ENCODE measurements around the gene ALOX12.

ALOX12 gene

DNA sequence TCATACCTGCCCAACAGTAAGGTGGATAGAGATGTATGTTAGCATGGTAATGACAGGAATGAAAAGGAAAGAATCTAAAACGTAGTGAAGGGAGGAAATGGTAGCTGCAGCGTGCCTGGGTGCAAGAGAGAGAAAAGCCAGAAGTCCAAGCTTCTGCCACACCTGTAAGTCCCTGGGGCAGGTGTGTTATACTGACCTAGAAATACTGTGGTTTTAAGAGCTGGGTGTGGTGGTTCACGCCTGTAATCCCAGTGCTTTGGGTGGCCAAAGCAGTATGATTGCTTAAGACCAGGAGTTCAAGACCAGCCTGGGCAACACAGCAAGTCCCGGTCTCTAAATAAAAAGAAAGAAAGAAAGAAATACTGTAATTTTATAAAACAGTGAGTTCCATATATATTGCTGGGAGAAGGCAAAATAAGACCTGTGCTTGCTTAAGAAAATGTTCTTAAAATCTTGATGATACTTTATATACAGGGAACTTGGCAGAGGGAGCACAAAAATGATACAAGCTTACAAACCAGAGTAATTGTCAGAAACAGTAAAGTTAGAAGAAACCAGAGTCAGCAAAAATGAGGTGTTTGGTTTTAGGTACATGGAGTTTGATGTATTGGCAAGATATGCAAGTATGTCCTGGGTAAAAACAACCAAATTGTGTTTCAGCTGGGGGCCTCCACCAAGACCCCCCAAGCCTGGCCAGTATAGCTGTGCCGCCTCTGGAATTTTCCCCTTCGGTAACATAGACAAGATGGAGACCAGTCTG lies 6.6 kb downstream of the ALOX12 start:
- no peak for DNase-seq (ENCODE audit: low read depth)
- TF ChIP-seq, protein P1, sequence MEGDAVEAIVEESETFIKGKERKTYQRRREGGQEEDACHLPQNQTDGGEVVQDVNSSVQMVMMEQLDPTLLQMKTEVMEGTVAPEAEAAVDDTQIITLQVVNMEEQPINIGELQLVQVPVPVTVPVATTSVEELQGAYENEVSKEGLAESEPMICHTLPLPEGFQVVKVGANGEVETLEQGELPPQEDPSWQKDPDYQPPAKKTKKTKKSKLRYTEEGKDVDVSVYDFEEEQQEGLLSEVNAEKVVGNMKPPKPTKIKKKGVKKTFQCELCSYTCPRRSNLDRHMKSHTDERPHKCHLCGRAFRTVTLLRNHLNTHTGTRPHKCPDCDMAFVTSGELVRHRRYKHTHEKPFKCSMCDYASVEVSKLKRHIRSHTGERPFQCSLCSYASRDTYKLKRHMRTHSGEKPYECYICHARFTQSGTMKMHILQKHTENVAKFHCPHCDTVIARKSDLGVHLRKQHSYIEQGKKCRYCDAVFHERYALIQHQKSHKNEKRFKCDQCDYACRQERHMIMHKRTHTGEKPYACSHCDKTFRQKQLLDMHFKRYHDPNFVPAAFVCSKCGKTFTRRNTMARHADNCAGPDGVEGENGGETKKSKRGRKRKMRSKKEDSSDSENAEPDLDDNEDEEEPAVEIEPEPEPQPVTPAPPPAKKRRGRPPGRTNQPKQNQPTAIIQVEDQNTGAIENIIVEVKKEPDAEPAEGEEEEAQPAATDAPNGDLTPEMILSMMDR (conservative IDR thresholded peaks at IDR 0.05; ENCODE audit: low read length), result no peak

DNA sequence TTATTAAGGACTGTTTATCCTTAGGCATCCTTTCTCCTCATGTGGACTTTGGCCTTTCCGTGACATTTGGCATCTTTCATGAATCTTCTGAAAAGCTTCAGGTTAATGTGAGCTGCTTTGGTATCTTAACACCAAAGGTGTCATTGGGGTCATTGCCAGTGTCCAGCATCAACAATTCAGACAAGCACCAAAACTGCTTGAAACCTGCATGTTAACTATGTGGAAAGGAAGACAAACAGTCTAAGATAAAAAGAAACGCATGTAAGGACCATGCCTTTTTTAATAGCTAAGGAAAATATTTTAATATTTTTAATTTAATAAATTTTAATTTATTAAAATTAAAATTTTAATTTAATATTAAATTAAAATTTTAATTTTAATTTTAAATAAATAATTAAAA lies 7.9 kb downstream of the ALOX12 start:
- TF ChIP-seq, protein P1 (conservative IDR thresholded peaks at IDR 0.05; ENCODE audit: low read length), result no peak
- no peak overlapping the region for H3K4me3 ChIP-seq (ENCODE audit: low read length)
- DNase-seq (ENCODE audit: low read depth), result no peak

More for the DNA sequence above, 6.6 kb downstream of the ALOX12 start:
- H3K4me3 ChIP-seq (ENCODE audit: low read length), result no peak overlapping the region

DNA sequence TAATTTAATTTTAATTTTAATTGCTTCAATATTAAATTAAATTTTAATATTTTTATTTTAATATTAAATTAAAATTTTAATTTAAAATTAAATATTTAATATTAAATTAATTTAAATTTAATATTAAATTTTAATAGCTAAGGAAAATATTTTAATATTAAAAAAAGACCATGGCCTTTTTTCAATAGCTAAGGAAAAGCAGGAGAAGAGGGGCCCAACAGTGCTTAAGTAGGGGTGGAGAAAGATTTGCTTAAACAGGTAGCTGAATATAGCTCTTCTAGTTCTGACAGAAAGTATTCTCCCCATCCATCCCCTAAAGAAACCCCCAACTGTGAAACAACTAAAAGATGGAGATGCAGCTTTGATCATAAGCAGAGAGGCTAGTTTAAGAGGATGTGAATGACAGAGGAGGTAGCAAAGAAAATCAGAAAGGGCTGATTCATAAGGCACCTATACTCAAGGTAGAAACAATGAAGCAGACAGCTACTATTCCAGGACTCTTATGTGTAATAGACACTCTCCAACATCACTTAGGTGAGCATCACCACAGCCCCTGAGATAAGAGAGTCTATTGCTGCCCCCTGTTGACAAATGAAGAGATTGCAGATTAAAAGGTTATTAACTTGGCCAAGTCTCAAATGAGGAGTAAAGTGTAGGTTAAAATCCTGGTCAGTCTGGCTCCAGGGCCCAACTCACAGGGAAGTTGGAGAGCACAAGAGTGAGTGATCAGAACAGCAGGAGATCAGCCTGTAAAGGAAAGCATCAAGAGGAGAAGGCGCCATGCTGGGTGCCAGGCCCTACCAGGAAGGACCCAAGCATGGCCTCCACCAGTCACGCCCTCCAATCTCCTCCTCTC lies 8.8 kb downstream of the ALOX12 start:
- TF ChIP-seq, protein P1 (conservative IDR thresholded peaks at IDR 0.05; ENCODE audit: low read length), result peak; percentile 74
- DNase-seq (ENCODE audit: low read depth), result peak; percentile 52

DNA sequence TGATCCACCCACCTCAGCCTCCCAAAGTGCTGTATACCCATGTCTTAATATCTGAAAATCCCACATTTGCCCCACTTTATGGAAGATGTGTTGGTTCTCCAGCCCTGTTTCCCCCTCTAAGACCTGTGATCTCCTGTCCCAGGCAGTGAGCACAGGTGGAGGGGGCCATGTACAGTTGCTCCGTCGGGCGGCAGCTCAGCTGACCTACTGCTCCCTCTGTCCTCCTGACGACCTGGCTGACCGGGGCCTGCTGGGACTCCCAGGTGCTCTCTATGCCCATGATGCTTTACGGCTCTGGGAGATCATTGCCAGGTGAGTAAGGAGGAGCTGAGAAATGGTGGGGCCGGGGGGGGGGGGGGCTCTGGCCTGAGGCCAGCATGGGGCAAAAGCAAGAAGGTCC lies 9.9 kb downstream of the ALOX12 start:
- no peak for DNase-seq (ENCODE audit: low read depth)
- TF ChIP-seq, protein P1 (conservative IDR thresholded peaks at IDR 0.05; ENCODE audit: low read length), result no peak
- no peak overlapping the region for H3K4me3 ChIP-seq (ENCODE audit: low read length)

More for the DNA sequence above, 8.8 kb downstream of the ALOX12 start:
- H3K4me3 ChIP-seq (ENCODE audit: low read length), result no peak overlapping the region

DNA sequence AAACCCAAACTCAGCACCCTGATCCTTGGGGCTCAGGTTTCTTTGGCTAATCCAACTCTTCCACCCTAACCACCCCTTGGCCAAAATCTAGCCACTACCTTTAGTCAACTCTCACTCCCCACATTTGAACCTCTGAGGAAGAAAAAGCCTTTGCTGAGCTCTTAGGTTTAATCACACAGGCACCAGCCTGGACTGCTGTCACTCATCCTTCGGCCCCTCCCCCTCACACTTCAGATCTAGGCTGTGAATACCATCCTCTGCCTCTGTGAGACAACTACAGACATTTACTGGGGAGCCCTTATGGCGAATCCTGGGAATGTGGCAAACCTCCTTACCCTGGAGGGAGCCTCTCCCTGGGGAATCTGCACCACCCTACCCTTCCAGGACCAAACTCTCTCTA lies 11.3 kb downstream of the ALOX12 start:
- H3K4me3 ChIP-seq (ENCODE audit: low read length), result no peak overlapping the region
- TF ChIP-seq, protein P1 (conservative IDR thresholded peaks at IDR 0.05; ENCODE audit: low read length), result no peak
- no peak for DNase-seq (ENCODE audit: low read depth)

DNA sequence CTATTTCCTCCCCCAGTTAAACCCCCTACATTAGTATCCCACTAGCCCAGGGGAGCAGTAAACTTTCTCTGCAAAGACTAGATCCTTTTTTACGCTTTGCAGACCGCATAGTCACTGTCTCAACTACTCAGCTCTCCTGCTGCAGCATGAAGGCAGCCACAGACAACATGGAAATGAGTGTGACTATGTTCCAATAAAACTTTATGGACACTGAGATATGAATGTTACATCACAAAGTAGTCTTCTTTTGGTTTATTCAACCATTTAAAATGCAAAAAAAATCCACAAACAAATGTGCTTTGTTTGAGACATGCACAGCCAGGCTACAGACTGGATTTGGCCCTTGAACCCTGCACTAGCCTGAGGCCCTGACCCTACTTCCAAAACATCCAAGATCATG lies 14.7 kb downstream of the ALOX12 start:
- H3K4me3 ChIP-seq (ENCODE audit: low read length), result peak overlapping the region; percentile 21
- no peak for DNase-seq (ENCODE audit: low read depth)
- TF ChIP-seq, protein P1 (conservative IDR thresholded peaks at IDR 0.05; ENCODE audit: low read length), result no peak
